Neutrophil (primary cell): ENCODE measurements around the gene RELL2.
A peak's percentile ranks its signal among the peaks of the same experiment; 100 is the strongest.

ENCODE experiments used
- H3K27ac ChIP-seq: fragments of 200-600 bp; sonication (generic); 2 replicates; pipeline ENCODE4 v1.5.1; 2016; ENCODE audit warnings: mild to moderate bottlenecking, moderate library complexity
- H3K27me3 ChIP-seq: fragments of 200-600 bp; sonication (generic); 2 replicates; pipeline ENCODE4 v1.6.0; 2016; ENCODE audit warnings: mild to moderate bottlenecking
- H3K36me3 ChIP-seq: fragments of 200-600 bp; sonication (generic); 2 replicates; pipeline ENCODE4 v1.5.1; 2017
- H3K4me1 ChIP-seq, 2 experiments: fragments of 200-600 bp in 1 of 2; sonication (generic) in 1 of 2; 1 replicate in 1 of 2; 2 replicates in 1 of 2; pipeline versions ENCODE4 v1.5.1 to v1.6.1; 2013 to 2016; ENCODE audit warnings: low read depth in 1 of 2, low read length in 1 of 2, mild to moderate bottlenecking in 1 of 2, moderate library complexity in 1 of 2; ENCODE audit not compliant: control insufficient read depth in 1 of 2, insufficient read depth in 1 of 2
- H3K4me3 ChIP-seq, 2 experiments: fragments of 200-600 bp in 1 of 2; sonication (generic) in 1 of 2; 1 replicate in 1 of 2; 2 replicates in 1 of 2; pipeline ENCODE4 v1.5.1; 2013 to 2016; ENCODE audit warnings: low read depth in 1 of 2, low read length in 1 of 2, mild to moderate bottlenecking in 1 of 2, moderate library complexity in 1 of 2
- H3K9me3 ChIP-seq: fragments of 200-600 bp; sonication (generic); 2 replicates; pipeline ENCODE4 v1.5.1; 2016
- CTCF ChIP-seq: fragments of 200-600 bp; sonication (generic); IDR thresholded peaks from 2 replicates; pipeline ENCODE4 v1.5.1; 2016; ENCODE audit warnings: antibody characterized with exemption

The RELL2 gene, protein sequence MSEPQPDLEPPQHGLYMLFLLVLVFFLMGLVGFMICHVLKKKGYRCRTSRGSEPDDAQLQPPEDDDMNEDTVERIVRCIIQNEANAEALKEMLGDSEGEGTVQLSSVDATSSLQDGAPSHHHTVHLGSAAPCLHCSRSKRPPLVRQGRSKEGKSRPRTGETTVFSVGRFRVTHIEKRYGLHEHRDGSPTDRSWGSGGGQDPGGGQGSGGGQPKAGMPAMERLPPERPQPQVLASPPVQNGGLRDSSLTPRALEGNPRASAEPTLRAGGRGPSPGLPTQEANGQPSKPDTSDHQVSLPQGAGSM

DNA sequence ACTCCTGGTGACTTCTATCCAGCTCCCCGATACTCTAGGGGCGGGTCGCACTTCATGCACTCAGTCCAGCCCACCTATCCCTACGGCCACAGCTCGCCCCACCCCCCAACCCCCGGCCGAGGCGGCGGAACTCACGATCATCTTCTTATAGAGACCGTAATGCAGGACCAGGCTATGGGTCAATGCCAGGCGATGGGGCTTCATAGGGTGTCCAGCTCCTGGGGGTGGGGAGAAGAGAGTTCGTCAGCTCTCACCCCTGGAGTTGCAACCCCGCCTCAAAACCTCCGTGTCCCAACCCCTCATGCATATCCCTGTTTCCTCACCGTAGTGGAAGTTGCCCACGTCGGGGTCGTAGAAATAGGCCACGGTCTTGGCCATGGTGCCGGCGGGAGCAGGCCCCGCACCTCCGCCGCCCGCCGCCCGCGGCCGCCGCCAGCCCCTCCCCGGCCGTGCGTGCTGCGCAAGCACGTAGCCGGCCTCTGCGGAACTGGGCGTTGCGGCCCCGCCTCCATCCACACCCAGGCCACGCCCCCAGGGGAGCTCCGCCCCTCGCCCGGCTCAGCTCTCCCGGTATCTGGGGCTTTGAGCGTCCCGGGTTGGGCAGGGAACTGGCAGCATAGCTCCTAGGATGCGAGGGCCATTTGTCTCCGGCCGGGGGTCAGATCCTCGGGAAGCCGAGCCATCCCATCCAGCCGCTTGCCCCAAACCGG is at the start of gene RELL2, which contains the start of gene HDAC3:
Gene RELL2 (plus strand): TSS at position 585 of the 710 bp plus-strand sequence. CDS start 1,229 bp downstream, outside the sequence.
Gene HDAC3 (minus strand): TSS at position 437 of the 710 bp plus-strand sequence. CDS start 59 bp downstream, at position 378.
- H3K36me3 ChIP-seq, result peaks cover 27% of the 10 kb centered on the region
- peak within 1 kb of the TSS; percentile 81 to 99 for H3K4me3 ChIP-seq
- peaks cover 25 to 27% of the 10 kb centered on the region in 2 experiments for H3K4me1 ChIP-seq
- TF ChIP-seq CTCF, result peak; percentile 49
- H3K27me3 ChIP-seq, result peaks cover 15% of the 10 kb centered on the region
- H3K9me3 ChIP-seq, result no peaks in the 10 kb centered on the region
- peak within 1 kb of the TSS; percentile 73 for H3K27ac ChIP-seq

DNA sequence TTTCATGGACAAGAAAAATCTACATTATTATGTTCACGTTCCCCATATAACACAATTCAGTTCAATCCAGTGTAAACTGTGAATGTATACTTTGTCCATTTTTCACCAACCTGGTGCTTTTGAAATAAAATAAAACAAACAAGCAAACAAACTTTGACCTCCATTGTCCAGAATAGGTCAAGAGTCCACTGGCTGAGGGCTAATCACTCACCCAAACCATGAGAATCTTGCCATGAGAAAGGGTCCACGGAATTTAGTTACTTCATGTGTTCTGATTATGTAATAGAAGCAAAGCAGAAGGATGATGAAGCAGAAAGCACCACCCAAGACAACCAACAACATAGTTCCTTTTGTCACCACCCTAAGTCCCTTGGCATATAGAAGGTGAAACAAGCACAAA is 46.7 kb upstream of the RELL2 start:
- peak overlapping the region; percentile 88 for H3K27ac ChIP-seq
- H3K36me3 ChIP-seq, result peaks cover 30% of the 10 kb centered on the region

DNA sequence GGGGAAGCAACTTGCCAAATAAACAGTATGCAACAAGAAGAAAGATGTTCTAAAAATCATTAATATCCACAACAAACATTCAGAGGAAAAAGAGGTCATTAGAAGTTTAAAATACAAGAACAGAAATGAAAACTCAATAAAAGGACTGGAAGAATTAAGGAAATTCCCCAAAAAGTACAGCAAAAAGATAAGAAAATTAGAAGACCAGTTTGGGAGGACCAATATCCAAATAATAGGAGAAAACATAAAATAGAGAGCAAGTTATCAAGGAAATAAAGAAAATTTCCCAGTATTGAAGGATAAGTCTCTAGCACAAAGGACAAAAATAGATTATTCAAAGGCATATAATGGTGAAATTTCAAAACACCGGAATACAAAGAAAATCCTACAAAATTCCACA is 39.9 kb upstream of the RELL2 start:
- Histone ChIP-seq H3K27me3 (no peaks in the 10 kb centered on the region), H3K4me3 (no peak overlapping the region), H3K9me3 (no peaks in the 10 kb centered on the region), H3K4me1 (peaks cover 66 to 68% of the 10 kb centered on the region in 2 experiments), H3K36me3 (peaks cover 10% of the 10 kb centered on the region), H3K27ac (peak overlapping the region; percentile 64)
- no peak for TF ChIP-seq CTCF

More for the DNA sequence above, 46.7 kb upstream of the RELL2 start:
- no peak for TF ChIP-seq CTCF
- H3K9me3 ChIP-seq, result no peaks in the 10 kb centered on the region
- no peaks in the 10 kb centered on the region for H3K27me3 ChIP-seq
- H3K4me1 ChIP-seq, result peaks cover 38 to 42% of the 10 kb centered on the region in 2 experiments
- peak overlapping the region; percentile 14 to 29 for H3K4me3 ChIP-seq

DNA sequence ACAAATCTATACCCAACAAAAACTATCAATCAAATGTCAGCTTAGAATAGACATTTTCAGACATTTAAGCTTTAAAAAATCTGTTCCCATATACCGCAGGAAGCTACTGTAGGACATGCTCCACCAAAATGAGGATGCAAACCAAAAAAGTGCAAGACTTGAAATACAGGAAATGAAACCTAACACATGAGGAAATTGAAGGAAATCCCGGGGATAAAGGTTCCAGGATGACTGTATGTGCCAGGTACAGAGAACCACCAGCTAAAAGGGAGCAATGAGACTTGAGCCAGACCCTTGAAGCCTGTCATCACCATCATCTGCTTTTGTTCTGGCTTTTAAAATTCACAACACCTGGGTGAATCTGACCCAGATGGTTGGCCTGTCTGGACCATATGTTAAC is 39.4 kb upstream of the RELL2 start:
- H3K27ac ChIP-seq, result peak overlapping the region; percentile 64
- H3K27me3 ChIP-seq, result no peaks in the 10 kb centered on the region
- no peak for TF ChIP-seq CTCF
- H3K36me3 ChIP-seq, result peaks cover 10% of the 10 kb centered on the region
- no peaks in the 10 kb centered on the region for H3K9me3 ChIP-seq
- peaks cover 67 to 68% of the 10 kb centered on the region in 2 experiments for H3K4me1 ChIP-seq
- H3K4me3 ChIP-seq, result no peak overlapping the region

DNA sequence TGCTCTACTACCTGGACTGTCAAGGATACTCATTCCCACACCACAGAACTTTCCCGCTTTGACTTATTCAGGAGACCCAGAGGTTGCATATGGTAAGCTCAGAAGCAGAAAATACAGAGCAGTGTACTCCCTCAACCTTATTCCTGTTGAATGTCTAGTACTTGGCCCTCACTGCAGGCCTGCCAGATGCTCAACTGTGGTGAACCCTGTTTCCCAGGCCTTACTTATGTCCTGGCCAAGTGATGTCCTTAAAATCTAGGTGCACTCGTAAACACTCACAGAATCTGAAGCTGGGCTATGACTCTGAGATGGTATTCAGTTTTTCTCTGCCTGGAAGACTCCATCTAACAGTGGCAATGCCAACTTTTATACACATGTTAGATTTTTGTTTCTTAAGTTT is 39.0 kb upstream of the RELL2 start:
- no peak overlapping the region for H3K4me3 ChIP-seq
- peak overlapping the region; percentile 64 for H3K27ac ChIP-seq
- no peak for TF ChIP-seq CTCF
- no peaks in the 10 kb centered on the region for H3K27me3 ChIP-seq
- H3K9me3 ChIP-seq, result no peaks in the 10 kb centered on the region
- peaks cover 67 to 69% of the 10 kb centered on the region in 2 experiments for H3K4me1 ChIP-seq
- H3K36me3 ChIP-seq, result peaks cover 10% of the 10 kb centered on the region
